GM18951 (cell line): ENCODE results near the gene ATP1A2.

ENCODE experiments used
- POLR2A ChIP-seq: IDR thresholded peaks from 4 replicates; pipeline ENCODE4 v1.6.1; 2011; ENCODE audit warnings: mild to moderate bottlenecking; ENCODE audit not compliant: insufficient read length, insufficient read depth; ENCODE audit errors: extremely low read depth
- in situ Hi-C: fragments of 300-500 bp; cut with MboI; formaldehyde crosslinking; loops from one replicate; pipeline ENCODE4 v1.12.0; 2022; ENCODE audit warnings: low sequenced_read_pairs, mixed read lengths, inconsistent platforms; ENCODE audit not compliant: unreplicated experiment

The ATP1A2 gene

GRCh38 chr1:160136926-160137200 is 21.3 kb downstream of the ATP1A2 start:
- in situ Hi-C loops: no loop called here

GRCh38 chr1:160137216-160137862 is 21.8 kb downstream of the ATP1A2 start:
- in situ Hi-C loops: no loop called here
- no peak for TF ChIP-seq POLR2A

More at GRCh38 chr1:160136926-160137200, 21.3 kb downstream of the ATP1A2 start:
- TF ChIP-seq POLR2A: no peak

GRCh38 chr1:160139840-160140239 is 24.3 kb downstream of the ATP1A2 start:
- in situ Hi-C loops: no loop called here
- no peak for TF ChIP-seq POLR2A

- in situ Hi-C loops: no loop called here
- TF ChIP-seq POLR2A: no peak
Measured at GRCh38 chr1:160143695-160144094, 28.1 kb downstream of the ATP1A2 start.

- no peak for TF ChIP-seq POLR2A
- in situ Hi-C loops: no loop called here
Measured at GRCh38 chr1:160144921-160145320, 29.4 kb downstream of the ATP1A2 start.

- in situ Hi-C loops: no loop called here
- no peak for TF ChIP-seq POLR2A
Measured at GRCh38 chr1:160146107-160146506, 30.5 kb downstream of the ATP1A2 start.

GRCh38 chr1:160148121-160148520 is 32.6 kb downstream of the ATP1A2 start:
- in situ Hi-C loops: no loop called here
- TF ChIP-seq POLR2A: no peak

- no peak for TF ChIP-seq POLR2A
- in situ Hi-C loops: no loop called here
Measured at GRCh38 chr1:160149233-160149632, 33.7 kb downstream of the ATP1A2 start.

GRCh38 chr1:160149716-160150115 is 34.2 kb downstream of the ATP1A2 start:
- no peak for TF ChIP-seq POLR2A
- in situ Hi-C loops: no loop called here

GRCh38 chr1:160151303-160151702 is 35.7 kb downstream of the ATP1A2 start, which contains the start of gene ATP1A4:
TSS of gene ATP1A4 (plus strand) at chr1:160151603. CDS start at chr1:160152041, 438 bp downstream.
- in situ Hi-C loops: no loop called here
- no peak for TF ChIP-seq POLR2A

- TF ChIP-seq POLR2A: no peak
- in situ Hi-C loops: no loop called here
Measured at GRCh38 chr1:160154790-160155189, 39.2 kb downstream of the ATP1A2 start.

GRCh38 chr1:160156361-160156760 is 40.8 kb downstream of the ATP1A2 start:
- in situ Hi-C loops: no loop called here
- TF ChIP-seq POLR2A: no peak

- TF ChIP-seq POLR2A: no peak
- in situ Hi-C loops: no loop called here
Measured at GRCh38 chr1:160157174-160157573, 41.6 kb downstream of the ATP1A2 start.

- in situ Hi-C loops: no loop called here
- TF ChIP-seq POLR2A: no peak
Measured at GRCh38 chr1:160158031-160158430, 42.5 kb downstream of the ATP1A2 start.

- in situ Hi-C loops: no loop called here
- TF ChIP-seq POLR2A: no peak
Measured at GRCh38 chr1:160158534-160158933, 43.0 kb downstream of the ATP1A2 start.
